Measurements from ENCODE around the gene ACTL8.

Gene ACTL8

DNA sequence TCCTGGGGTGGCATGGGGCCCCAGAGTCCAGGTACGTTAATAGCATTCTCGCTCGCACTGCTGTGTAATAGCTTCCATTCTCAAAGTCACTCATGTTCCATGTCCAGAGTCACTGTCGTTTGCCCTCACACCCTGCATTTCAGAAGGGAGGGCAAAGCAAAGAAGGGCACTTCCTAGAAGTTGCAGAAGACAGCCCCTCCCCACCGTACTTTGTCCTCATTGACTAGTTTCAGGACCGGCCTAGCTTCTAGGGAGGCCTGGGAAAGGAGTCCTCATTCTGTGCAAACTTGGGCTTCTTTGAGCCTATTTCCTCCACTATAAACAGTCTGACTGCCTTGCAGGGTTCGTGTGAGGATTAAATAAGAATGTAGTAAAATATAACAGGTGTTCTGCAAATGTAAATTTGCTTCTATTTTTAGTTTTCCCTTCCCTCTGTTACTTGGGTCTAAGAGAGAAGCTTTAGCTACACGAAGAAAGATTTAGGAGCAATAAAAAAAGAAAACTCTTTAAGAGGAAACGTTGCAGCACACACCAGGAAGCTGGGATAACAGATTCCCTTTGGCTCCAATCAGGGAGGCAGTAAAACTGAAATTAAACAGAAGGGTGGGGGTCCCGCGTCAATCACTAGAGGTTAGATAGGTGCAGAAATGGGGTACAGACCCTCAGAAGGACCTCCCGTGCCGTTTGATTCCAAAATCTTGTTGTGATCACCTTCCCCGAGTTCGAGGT is 40.1 kb downstream of the ACTL8 start:
- TF ChIP-seq CTCF (IDR thresholded peaks at IDR 0.05; ENCODE audit: low read depth, low read length): no peak
- no peak overlapping the region for H3K4me3 ChIP-seq (ENCODE audit: low read depth, low read length)
- DNase-seq (ENCODE audit: low read depth, low spot score): no peak
- in situ Hi-C loops (cut with HindIII; ENCODE audit: low sequenced_read_pairs): no loop called here

DNA sequence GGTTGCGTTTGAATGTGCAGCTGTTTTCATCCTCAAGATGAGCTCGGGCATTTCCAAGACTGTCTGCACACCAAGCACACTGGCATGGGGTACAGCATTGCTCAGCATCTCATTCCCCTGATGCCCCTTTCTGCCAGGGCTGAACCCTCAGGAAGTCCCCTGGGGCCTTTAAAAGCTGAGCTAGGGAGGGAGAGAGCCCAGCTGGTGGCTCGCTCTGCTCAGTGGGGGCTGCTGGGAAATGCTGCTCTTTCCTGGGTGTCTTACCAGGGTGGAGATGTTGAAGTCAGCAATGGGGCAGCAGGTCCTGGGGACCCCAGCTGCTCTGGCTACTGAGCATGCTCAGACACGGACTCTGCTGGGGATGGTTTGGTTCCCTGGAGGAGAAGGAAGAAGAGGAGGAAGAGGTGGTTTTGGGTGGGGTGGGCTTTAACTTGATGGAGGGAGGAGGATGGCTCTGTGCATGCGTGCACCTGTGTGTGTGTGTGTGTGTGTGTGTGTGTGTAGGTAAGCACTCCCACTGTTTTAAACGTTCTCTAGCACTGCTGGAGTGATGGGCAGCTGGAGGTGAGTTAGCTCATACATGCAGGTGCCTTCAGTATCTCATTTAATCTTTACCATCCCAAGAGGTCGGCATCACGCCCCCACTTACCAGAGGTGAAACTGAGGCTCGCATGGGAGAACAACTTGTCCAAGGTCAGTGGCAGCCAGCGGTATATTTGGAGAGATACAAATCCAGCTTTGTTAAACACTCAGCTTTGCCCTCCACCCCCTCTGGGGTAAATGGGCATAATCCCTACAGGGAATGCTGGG is 40.9 kb downstream of the ACTL8 start:
- in situ Hi-C loops (cut with HindIII; ENCODE audit: low sequenced_read_pairs): no loop called here
- DNase-seq (ENCODE audit: low read depth, low spot score): no peak
- no peak overlapping the region for H3K4me3 ChIP-seq (ENCODE audit: low read depth, low read length)
- no peak for TF ChIP-seq CTCF (IDR thresholded peaks at IDR 0.05; ENCODE audit: low read depth, low read length)

GRCh38 chr1:17797478-17797877 is 42.3 kb downstream of the ACTL8 start:
- in situ Hi-C loops (cut with HindIII; ENCODE audit: low sequenced_read_pairs): no loop called here
- no peak overlapping the region for H3K4me3 ChIP-seq (ENCODE audit: low read depth, low read length)
- no peak for DNase-seq (ENCODE audit: low read depth, low spot score)
- TF ChIP-seq CTCF (IDR thresholded peaks at IDR 0.05; ENCODE audit: low read depth, low read length): no peak

DNA sequence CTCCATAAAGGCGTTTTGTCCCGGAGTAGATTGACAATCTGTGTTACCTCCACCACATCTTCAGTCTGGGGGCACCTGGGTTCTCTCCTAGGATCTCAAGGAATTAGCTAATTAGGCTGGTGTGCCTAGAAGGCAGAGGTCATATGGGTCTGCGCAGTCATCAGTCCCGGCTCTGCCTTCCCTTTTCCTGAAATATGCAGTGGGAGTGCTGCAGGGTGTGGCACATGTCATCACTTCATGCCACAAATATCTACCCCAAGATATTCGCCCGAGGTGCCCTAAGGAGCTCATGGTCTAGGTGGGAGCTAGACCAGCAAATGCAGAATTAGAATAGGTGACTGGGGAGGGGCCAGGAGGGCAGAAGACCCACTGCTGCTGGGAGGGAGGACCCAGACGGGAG is 42.9 kb downstream of the ACTL8 start:
- in situ Hi-C loops (cut with HindIII; ENCODE audit: low sequenced_read_pairs): no loop called here
- TF ChIP-seq CTCF (IDR thresholded peaks at IDR 0.05; ENCODE audit: low read depth, low read length): no peak
- no peak overlapping the region for H3K4me3 ChIP-seq (ENCODE audit: low read depth, low read length)
- DNase-seq (ENCODE audit: low read depth, low spot score): no peak

GRCh38 chr1:17798799-17799382 is 43.8 kb downstream of the ACTL8 start:
- DNase-seq (ENCODE audit: low read depth, low spot score): no peak
- no peak overlapping the region for H3K4me3 ChIP-seq (ENCODE audit: low read depth, low read length)
- no peak for TF ChIP-seq CTCF (IDR thresholded peaks at IDR 0.05; ENCODE audit: low read depth, low read length)
- in situ Hi-C loops (cut with HindIII; ENCODE audit: low sequenced_read_pairs): no loop called here

- TF ChIP-seq CTCF (IDR thresholded peaks at IDR 0.05; ENCODE audit: low read depth, low read length): no peak
- DNase-seq (ENCODE audit: low read depth, low spot score): no peak
- no peak overlapping the region for H3K4me3 ChIP-seq (ENCODE audit: low read depth, low read length)
- in situ Hi-C loops (cut with HindIII; ENCODE audit: low sequenced_read_pairs): no loop called here
Observed at GRCh38 chr1:17799642-17800041, 44.5 kb downstream of the ACTL8 start.
